ENCODE data around the gene ANKS6.

The ANKS6 gene

GRCh38 chr9:98796364-98797101 lies at the start of gene ANKS6:
TSS of gene ANKS6 (minus strand) at chr9:98796555. CDS start at chr9:98796491, 64 bp downstream.
- DNase-seq: peak; percentile 66

DNA sequence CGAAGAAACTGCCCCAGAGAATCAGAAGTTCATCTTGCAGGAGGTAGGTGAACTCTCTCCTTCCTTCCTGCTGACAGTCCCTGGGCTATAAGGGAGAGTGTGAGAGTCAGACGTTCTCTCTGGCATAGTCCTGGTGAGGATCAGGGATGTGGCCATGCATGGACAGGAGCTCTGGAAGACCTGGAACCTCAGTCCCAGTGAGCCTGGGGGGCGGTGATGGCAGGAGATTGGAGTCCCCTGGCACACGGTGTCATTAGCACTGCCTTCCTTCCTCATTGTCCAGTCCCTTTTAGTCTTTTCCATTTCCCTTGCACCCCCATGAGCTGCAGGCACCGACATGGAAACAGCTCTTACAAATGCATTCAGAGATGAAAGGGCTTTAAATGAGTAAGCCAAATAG lies 49.7 kb upstream of the ANKS6 start:
- DNase-seq: no peak

- DNase-seq: no peak
Observed at GRCh38 chr9:98842510-98842909, 46.2 kb upstream of the ANKS6 start.

GRCh38 chr9:98839724-98840123 lies 43.4 kb upstream of the ANKS6 start:
- no peak for DNase-seq

GRCh38 chr9:98838868-98839565 lies 42.7 kb upstream of the ANKS6 start:
- no peak for DNase-seq

DNA sequence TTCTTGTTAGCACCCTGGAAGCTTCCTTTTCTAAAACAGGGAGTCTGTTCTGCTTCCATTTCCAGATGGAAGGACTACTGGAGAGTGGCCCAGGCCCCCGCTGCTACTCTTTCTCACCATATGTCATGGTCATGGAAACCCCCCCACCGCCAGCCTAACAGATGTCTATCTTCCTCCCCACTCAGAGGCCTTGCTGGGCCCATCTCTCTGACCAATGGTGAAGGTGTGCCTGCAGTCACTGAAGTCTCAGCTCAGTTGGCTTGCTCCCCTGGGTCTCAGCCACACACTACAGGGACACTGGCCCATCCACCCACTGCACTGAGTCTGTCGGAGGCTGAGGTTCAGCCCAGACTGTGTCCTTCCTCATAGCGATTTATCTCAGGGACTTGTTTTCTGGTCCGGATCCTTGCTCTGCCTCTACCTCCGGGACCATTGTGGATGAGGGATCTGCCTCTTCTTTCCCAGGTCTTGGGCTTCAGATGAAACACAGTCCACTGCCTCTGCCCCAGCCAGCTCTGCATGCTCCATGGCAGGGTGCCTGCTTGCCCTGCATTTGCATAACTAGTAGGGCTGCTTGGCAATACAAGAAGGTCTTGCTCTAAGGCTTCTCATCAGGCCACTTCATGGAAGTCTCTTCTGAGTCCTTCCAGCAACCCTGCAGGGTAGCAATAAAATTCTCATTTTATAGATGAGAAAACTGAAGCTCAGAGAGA lies 42.0 kb upstream of the ANKS6 start:
- no peak for DNase-seq

- no peak for DNase-seq
Observed at GRCh38 chr9:98837516-98837915, 41.2 kb upstream of the ANKS6 start.

DNA sequence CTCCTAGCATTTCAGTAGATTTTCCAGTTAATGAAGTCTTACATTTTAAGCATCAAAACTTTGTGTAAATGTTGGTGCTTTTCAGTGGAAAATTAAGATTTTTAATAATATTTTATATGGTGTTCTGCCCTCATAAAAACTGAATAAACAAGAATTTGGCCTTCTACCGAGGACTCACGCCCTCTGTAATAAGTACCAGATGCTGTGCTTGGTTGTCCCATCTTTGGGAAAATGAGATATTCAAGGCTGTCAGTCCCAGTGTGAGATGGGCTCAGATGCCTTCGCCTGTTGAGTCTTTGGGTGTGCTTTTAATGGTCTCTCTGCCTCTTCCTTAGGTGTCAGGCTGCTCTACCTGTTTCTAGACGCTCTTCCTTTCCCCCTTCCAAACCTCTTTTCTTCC lies 39.9 kb upstream of the ANKS6 start:
- no peak for DNase-seq

DNA sequence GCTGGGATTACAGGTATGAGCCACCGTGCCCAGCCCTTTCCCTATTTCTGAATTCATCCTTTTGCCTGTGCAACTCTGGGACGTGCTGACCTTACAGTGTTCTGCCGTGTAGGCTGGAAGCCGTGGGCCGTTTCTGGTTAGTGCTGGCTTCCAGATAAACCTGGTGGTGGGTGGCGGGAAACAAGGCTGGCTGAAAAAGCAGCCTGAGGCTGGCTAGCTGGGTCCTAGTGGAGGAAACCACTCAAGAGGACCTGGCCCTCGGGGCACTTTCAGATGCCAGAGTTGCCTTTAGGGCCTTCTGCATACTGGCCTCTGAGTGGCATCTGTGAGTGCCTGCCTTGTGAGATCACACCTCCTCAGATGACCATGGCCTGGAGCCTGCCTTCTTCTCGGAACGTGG lies 38.0 kb upstream of the ANKS6 start:
- no peak for DNase-seq

GRCh38 chr9:98833090-98833956 lies 37.0 kb upstream of the ANKS6 start:
- DNase-seq: no peak

DNA sequence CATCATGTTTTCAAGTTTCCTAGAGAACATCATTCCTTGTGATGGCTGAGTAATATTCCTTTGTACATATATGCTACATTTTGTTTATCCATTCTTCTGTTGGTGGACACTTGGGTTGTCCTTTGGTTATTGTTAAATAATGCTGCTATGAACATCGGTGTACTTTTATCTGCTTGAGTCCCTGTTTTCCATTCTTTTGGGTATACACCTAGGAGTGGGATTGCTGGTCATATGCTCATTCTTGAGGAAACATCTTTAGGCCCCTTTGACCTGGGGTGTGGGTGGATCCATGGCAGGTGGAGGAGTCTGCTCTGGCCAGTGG lies 36.4 kb upstream of the ANKS6 start:
- no peak for DNase-seq

DNA sequence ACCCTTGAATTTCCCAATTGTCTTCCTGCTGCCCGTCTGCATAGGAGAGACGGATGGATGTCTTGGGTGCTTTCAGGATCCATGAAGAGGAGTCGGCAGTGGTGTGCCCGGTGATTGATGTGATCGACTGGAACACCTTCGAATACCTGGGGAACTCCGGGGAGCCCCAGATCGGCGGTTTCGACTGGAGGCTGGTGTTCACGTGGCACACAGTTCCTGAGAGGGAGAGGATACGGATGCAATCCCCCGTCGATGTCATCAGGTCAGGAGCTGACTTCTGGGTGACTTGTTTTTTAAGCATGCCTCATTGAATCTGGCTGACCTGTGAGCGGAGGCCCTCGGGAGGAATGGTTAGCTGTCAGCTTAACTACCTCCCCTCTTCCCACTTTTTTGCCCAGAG lies 35.3 kb upstream of the ANKS6 start:
- DNase-seq: no peak

GRCh38 chr9:98830554-98830953 lies 34.2 kb upstream of the ANKS6 start:
- DNase-seq: no peak

DNA sequence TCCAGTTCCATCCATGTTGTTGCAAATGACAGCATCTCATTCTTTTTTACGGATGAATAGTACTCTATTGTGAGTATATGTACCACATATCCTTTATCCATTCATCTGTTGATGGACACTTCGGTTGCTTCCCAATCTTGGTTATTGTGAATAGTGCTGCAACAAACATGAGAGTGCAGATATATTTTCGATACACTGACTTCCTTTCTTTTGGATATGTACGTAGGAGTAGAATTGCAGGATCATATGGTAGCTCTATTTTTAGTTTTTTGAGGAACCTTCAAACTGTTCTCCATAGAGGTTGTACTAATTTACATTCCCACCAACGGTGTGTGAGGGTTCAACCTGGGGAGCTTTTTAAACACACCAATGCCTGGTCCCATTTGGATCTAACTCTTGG lies 33.4 kb upstream of the ANKS6 start:
- no peak for DNase-seq

DNA sequence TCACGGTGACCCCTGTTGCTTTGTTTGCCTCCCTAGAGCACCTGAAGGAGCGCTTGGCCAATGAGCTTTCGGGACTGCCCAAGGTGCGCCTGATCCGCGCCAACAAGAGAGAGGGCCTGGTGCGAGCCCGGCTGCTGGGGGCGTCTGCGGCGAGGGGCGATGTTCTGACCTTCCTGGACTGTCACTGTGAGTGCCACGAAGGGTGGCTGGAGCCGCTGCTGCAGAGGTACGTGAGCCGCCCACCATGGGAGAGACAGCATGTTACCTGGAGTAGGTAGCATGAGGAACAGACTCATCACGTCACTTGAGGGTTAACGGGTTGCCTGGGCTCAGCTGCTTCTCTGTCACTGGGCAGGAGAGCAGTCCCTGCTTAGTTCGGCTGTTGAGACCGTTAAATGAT lies 30.4 kb upstream of the ANKS6 start:
- no peak for DNase-seq

GRCh38 chr9:98825414-98825813 lies 29.1 kb upstream of the ANKS6 start:
- no peak for DNase-seq

DNA sequence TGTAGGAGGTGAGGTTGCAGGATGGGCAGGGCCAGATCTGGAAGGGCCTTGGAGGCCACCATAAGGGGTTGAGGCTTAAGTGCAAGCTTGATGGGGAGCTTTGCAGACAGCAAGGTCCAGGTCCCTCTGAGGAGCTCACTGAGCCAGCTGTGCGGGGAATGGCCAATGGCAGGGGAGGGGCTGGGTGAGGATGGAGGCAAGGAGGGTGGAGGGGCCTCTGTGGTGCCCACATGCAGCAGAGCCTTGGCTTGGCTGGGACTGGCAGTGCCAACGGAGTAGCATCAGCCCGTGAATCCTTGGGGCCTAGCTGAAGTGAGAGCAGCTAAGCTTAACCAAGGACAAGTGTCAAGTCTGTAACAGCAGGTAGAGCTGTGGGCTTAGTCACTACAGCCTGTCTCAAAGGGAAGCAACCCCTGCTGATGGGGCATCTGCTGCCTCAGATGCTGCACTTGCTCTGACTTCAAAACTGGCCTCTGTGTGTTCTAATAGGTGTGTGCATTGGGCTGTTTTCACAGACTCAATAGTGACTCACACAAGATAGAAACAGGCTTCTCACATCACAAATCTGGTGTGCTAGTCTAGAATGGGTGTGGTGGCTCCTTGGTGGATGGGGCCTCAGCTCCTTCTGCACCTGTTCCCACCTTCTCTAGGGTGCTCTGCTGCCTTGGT lies 27.4 kb upstream of the ANKS6 start:
- no peak for DNase-seq

- no peak for DNase-seq
Observed at GRCh38 chr9:98822661-98823060, 26.3 kb upstream of the ANKS6 start.

DNA sequence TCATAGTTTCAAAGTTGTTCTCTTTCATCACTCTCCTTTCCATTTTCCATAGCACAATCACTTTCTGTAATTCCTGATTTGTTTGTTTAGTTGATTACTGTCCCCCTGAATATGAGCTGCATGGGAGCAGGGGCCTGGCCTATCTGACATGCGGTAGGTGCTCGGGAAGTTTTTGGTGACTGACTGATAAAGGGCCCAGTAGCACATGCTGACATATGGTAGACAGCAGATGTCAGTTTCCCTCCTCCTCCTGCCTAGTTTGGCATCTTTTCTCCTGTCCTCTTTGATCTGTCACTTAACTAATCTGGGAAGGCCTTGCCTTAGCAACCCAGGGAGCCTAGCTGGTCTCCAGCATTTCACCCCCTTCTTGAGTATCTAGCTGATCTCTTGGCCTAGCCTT lies 25.5 kb upstream of the ANKS6 start:
- no peak for DNase-seq

GRCh38 chr9:98819231-98819630 lies 22.9 kb upstream of the ANKS6 start:
- no peak for DNase-seq

GRCh38 chr9:98818764-98819163 lies 22.4 kb upstream of the ANKS6 start:
- DNase-seq: no peak

GRCh38 chr9:98815391-98815951 lies 19.1 kb upstream of the ANKS6 start:
- no peak for DNase-seq

All from stimulated activated naive CD4-positive, alpha-beta T cell treated with Interleukin-2 at 50 U/mL for 16 hours (primary cell).